Activated CD4-positive, CD25-positive, alpha-beta regulatory T cell treated with anti-CD3 and anti-CD28 coated beads, Interleukin-2, amount 50 U/mL, for 16 hours (primary cell): Measurements from ENCODE around the gene MAST1.
"Not testable (repeated sequence)": the region's sequence is repeated elsewhere in the genome, so short reads cannot be mapped to it uniquely, and the experiment has no call there.

Source experiments
- DNase-seq: peaks from one replicate; pipeline ENCODE4 v3.0.0-alpha.2; 2020; ENCODE audit warnings: low read depth, low spot score

Gene MAST1

GRCh38 chr19:12893582-12893981, 55.3 kb downstream of the MAST1 start:
- DNase-seq = no peak

GRCh38 chr19:12896460-12896859, 58.1 kb downstream of the MAST1 start:
- no peak for DNase-seq

- no peak for DNase-seq
Observed at GRCh38 chr19:12899891-12900518, 61.7 kb downstream of the MAST1 start.

- no peak for DNase-seq
Observed at GRCh38 chr19:12907166-12907565, 68.9 kb downstream of the MAST1 start.

- no peak for DNase-seq
Observed at GRCh38 chr19:12912571-12912970, 74.3 kb downstream of the MAST1 start.

- no peak for DNase-seq
Observed at GRCh38 chr19:12913011-12913561, 74.8 kb downstream of the MAST1 start.

- no peak for DNase-seq
Observed at GRCh38 chr19:12913851-12914690, 75.8 kb downstream of the MAST1 start.

- not testable (repeated sequence) for DNase-seq
Observed at GRCh38 chr19:12915860-12916259, 77.5 kb downstream of the MAST1 start.

GRCh38 chr19:12918253-12918652, 79.9 kb downstream of the MAST1 start:
- no peak for DNase-seq

GRCh38 chr19:12921047-12921446, 82.7 kb downstream of the MAST1 start:
- no peak for DNase-seq

- no peak for DNase-seq
Observed at GRCh38 chr19:12922959-12923358, 84.6 kb downstream of the MAST1 start.
